HUES6 (cell line): Measurements from ENCODE around the gene EARS2.
A peak's percentile ranks its signal among the peaks of the same experiment; 100 is the strongest.
"Not testable (repeated sequence)": the region's sequence is repeated elsewhere in the genome, so short reads cannot be mapped to it uniquely, and the experiment has no call there.

Source experiments
- H3K27ac ChIP-seq: 2 replicates; pipeline ENCODE4 v1.7.0; 2013; ENCODE audit warnings: low read depth, mild to moderate bottlenecking, low read length, inconsistent platforms
- H3K27me3 ChIP-seq: 2 replicates; pipeline ENCODE4 v1.6.1; 2013; ENCODE audit warnings: low read length; ENCODE audit not compliant: control insufficient read depth, insufficient read depth
- H3K36me3 ChIP-seq: 2 replicates; pipeline ENCODE4 v1.6.1; 2013; ENCODE audit warnings: low read length; ENCODE audit not compliant: control insufficient read depth, insufficient read depth
- H3K4me1 ChIP-seq: 2 replicates; pipeline ENCODE4 v1.6.1; 2013; ENCODE audit warnings: low read length; ENCODE audit not compliant: control insufficient read depth, insufficient read depth
- H3K4me3 ChIP-seq: 2 replicates; pipeline ENCODE4 v1.5.1; 2013; ENCODE audit warnings: low read depth, low read length
- H3K9ac ChIP-seq: one replicate; pipeline ENCODE4 v1.6.1; 2013; ENCODE audit warnings: mild to moderate bottlenecking, low read length
- H3K9me3 ChIP-seq: 2 replicates; pipeline ENCODE4 v1.6.1; 2013; ENCODE audit warnings: low read depth, low read length; ENCODE audit not compliant: control insufficient read depth, insufficient read depth

EARS2 gene

DNA sequence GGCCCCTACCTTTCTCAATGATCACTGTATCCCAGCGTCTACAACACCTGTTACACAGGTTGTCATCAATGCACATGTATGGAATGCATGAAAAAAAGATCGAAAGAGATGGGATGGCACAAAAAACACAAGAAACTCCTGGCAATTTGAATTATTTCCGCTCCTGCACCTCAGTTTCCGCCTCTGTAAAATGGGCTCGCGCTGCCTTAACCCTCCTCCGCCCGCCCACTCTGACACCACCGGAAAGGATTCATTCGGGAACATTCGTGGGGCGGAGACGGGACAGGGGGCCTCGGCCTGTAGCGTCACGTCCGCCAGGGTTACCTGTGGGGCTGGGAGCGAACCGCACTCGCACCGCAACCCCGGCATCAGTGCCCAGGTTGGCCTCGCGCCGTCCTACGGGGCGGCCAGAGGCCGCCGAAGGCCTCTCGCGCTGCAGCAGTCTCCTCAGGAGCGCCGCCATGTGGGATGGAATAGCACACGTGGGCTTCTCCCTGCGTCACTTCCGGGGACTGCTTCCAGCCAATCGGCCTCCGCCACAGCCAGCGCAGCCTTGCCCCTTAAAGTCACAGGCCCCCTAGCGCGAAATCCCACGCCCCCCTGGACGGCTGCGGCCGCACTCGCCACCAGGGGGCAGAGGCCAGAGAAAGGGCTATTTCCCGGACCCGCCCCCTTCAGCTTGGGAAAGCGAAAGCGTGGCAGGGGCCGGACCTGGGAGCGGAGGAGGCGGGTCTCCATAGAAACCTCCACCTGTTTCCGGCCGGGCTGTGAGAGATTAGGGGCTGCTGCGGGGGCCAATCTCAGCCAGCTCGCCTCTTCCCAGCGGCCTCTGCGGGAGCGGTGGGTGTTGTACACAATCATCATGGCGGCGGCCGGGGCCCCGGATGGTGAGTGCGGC is at the start of gene EARS2, which contains the start of gene UBFD1:
Gene EARS2 (minus strand): TSS at position 470 of the 898 bp plus-strand sequence. CDS start 7 bp downstream, at position 463.
Gene UBFD1 (plus strand): TSS at position 847 of the 898 bp plus-strand sequence. CDS start 16 bp downstream, at position 863.
- peaks cover 57% of the 10 kb centered on the region for H3K36me3 ChIP-seq
- H3K4me1 ChIP-seq: no peaks in the 10 kb centered on the region
- H3K9me3 ChIP-seq: no peaks in the 10 kb centered on the region
- H3K9ac ChIP-seq: peak within 1 kb of the TSS; percentile 99
- H3K4me3 ChIP-seq: peak within 1 kb of the TSS; percentile 93
- H3K27ac ChIP-seq: peak within 1 kb of the TSS; percentile 98
- H3K27me3 ChIP-seq: no peaks in the 10 kb centered on the region

- peaks cover 29% of the 10 kb centered on the region for H3K36me3 ChIP-seq
- H3K9me3 ChIP-seq: no peaks in the 10 kb centered on the region
- H3K4me1 ChIP-seq: peaks cover 24% of the 10 kb centered on the region
- no peaks in the 10 kb centered on the region for H3K27me3 ChIP-seq
- peak overlapping the region; percentile 1; the same call in 1 of the 2 replicates for H3K27ac ChIP-seq
- peak overlapping the region; percentile 96; the same call in 1 of the 2 replicates for H3K4me3 ChIP-seq
- H3K9ac ChIP-seq: peak overlapping the region; percentile 50
Observed at GRCh38 chr16:23597003-23597756, 40.0 kb upstream of the EARS2 start.

DNA sequence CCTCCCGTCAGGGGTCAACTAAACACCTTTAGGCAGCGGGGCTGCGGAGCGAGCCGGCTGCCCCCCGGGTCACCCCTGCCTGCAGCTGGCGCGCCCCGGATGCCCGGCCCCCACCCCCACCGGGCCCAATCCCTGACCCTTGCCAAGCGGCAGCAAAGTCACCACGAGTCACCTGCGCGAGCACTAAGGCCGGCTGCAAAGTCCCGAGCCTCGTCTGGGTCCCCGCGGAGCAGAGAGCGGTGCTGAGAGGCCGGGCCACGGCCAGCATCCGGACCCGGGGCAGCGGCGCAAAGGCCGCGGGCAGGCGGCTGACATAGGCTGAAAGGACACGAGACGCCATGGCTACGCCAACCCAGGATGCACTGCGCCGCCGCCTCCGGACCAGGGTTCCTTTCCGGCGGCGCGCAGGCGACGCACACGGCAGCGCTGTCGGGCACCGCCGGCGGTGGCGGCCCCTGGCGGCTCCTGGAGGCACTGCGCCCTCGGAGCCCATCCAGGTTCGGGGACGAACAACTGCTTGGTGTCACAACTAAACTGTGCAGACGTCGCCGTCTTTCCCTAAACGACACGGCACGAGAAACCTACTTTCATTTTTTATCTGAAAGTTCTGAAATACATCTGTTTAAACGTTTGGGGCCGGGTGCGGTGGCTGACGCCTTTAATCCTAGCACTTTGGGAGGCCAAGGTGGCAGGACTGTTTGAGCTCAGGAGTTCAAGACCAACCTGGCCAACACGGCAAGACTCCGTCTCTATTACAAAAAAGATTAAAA is 39.0 kb upstream of the EARS2 start, which contains the start of gene NDUFAB1:
Gene NDUFAB1 (minus strand): TSS at position 366 of the 770 bp plus-strand sequence. CDS start 26 bp downstream, at position 340.
- peak within 1 kb of the TSS; percentile 94 for H3K9ac ChIP-seq
- peaks cover 32% of the 10 kb centered on the region for H3K36me3 ChIP-seq
- H3K27ac ChIP-seq: peak within 1 kb of the TSS; percentile 96
- H3K4me1 ChIP-seq: peaks cover 24% of the 10 kb centered on the region
- H3K27me3 ChIP-seq: no peaks in the 10 kb centered on the region
- peak within 1 kb of the TSS; percentile 96 for H3K4me3 ChIP-seq
- no peaks in the 10 kb centered on the region for H3K9me3 ChIP-seq

DNA sequence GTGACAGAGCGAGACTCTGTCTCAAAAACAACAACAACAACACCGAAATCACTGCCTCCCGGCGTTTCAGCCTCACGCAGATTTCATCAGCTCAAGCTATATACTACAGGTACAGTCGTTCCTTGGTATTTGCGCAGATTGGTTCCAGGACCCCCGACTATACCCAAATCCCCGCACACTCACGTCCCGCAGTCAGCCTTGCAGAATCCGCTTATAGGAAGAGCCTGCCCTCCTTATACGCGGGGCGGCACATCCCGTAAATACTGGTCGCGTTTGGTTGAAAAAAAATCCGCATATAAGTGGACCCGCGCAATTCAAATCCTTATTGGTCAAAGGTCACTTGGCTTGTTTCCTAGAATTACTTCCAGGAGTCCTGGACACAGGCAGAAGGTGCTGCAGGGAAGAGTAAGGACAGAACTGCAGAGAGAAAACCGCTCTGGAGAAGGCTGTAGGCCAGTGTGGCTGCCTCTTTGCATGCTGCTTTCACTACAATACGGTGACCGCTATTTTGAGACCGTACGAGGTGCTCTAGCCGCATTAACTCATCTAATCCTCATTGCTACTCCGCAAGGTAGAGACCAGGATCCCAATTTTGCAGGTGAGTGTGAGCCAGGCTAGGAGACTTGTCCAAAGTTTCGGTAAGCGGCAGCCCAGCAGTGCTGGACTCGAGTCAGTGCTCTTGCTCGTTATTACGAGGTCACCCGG is 38.2 kb upstream of the EARS2 start:
- Histone ChIP-seq H3K27ac (peak overlapping the region; percentile 96), H3K4me1 (peaks cover 17% of the 10 kb centered on the region), H3K36me3 (peaks cover 36% of the 10 kb centered on the region), H3K9me3 (no peaks in the 10 kb centered on the region), H3K27me3 (no peaks in the 10 kb centered on the region), H3K4me3 (peak overlapping the region; percentile 96), H3K9ac (peak overlapping the region; percentile 94)

DNA sequence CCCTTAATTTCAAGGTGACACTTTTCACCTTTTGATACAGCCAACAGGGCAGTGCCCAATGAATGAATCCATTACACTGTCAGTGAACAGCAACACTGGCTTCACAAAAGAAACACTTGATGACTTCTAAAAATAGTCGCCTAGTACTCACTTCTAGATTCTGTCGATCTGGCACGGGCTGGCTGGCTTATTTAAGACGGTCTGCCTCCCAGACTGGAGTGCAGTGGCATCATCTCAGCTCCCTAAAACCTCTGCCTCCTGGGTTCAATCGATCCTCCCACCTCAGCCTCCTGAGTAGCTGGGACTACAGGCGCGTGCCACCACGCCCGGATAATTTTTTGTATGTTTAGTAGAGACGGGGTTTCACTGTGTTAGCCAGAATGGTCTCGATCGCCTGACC is 37.0 kb upstream of the EARS2 start:
- no peaks in the 10 kb centered on the region for H3K27me3 ChIP-seq
- no peak overlapping the region for H3K4me3 ChIP-seq
- peaks cover 15% of the 10 kb centered on the region for H3K4me1 ChIP-seq
- H3K9me3 ChIP-seq: no peaks in the 10 kb centered on the region
- H3K27ac ChIP-seq: no peak overlapping the region
- H3K9ac ChIP-seq: peak overlapping the region; percentile 22
- peaks cover 48% of the 10 kb centered on the region for H3K36me3 ChIP-seq

DNA sequence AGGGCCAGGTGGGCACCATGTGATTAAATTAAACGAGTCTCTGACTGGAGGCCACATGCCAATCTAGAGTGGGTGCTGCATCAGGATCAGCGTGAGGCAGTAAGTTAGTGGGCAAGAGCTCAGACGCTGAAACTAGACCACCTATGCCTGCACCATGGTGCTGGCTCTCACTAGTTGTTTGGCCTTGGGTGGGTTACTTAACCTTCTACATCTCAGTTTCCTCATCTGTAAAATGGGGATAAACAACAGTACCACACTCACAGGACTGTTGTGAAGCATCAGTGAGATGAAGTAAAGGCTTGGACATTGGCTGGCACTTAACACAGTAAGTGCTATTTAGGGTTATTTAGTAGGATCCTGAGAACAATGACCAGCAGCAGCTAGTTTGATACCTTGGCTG is 33.0 kb upstream of the EARS2 start:
- Histone ChIP-seq H3K9ac (no peak overlapping the region), H3K4me3 (no peak overlapping the region), H3K4me1 (no peaks in the 10 kb centered on the region), H3K36me3 (peaks cover 86% of the 10 kb centered on the region), H3K27ac (no peak overlapping the region), H3K9me3 (no peaks in the 10 kb centered on the region), H3K27me3 (no peaks in the 10 kb centered on the region)

GRCh38 chr16:23587726-23588125 is 30.6 kb upstream of the EARS2 start:
- no peak overlapping the region for H3K27ac ChIP-seq
- no peak overlapping the region for H3K4me3 ChIP-seq
- H3K27me3 ChIP-seq: no peaks in the 10 kb centered on the region
- no peak overlapping the region for H3K9ac ChIP-seq
- no peaks in the 10 kb centered on the region for H3K4me1 ChIP-seq
- H3K36me3 ChIP-seq: peaks cover 84% of the 10 kb centered on the region
- no peaks in the 10 kb centered on the region for H3K9me3 ChIP-seq

- no peak overlapping the region for H3K27ac ChIP-seq
- H3K27me3 ChIP-seq: no peaks in the 10 kb centered on the region
- H3K9ac ChIP-seq: no peak overlapping the region
- H3K36me3 ChIP-seq: peaks cover 82% of the 10 kb centered on the region
- H3K4me3 ChIP-seq: no peak overlapping the region
- no peaks in the 10 kb centered on the region for H3K9me3 ChIP-seq
- no peaks in the 10 kb centered on the region for H3K4me1 ChIP-seq
Observed at GRCh38 chr16:23584186-23585076, 27.3 kb upstream of the EARS2 start.

DNA sequence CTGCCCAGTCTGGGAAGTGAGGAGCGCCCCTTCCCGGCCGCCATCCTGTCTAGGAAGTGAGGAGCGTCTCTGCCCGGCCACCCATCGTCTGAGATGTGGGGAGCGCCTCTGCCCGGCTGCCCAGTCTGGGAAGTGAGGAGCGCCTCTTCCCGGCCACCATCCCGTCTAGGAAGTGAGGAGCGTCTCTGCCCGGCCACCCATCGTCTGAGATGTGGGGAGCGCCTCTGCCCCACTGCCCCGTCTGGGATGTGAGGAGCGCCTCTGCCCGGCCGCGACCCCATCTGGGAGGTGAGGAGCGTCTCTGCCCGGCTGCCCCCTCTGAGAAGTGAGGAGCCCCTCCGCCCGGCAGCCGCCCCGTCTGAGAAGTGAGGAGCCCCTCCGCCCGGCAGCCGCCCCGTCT is 26.1 kb upstream of the EARS2 start:
- not testable (repeated sequence) for H3K4me1 ChIP-seq, H3K4me3 ChIP-seq, H3K9me3 ChIP-seq, H3K9ac ChIP-seq, H3K27ac ChIP-seq, H3K27me3 ChIP-seq
- peaks cover 79% of the 10 kb centered on the region for H3K36me3 ChIP-seq
